ENCODE measurements around the gene TJP1. TPM values are rescaled to one million over a fixed set of nuclear protein-coding genes. Genes with fewer than 3 reads are reported as not detected.

The TJP1 gene
- total and polyA plus RNA-seq, 2 of the 8 experiments (the other 6 are each of a cell fraction or from before 2014, with no cell fraction given) = 46.3 to 138 TPM

- no peak overlapping the region for H2AK5ac ChIP-seq (ENCODE audit: low read depth, low read length)
- no peaks in the 10 kb centered on the region for H3K9me3 ChIP-seq (ENCODE audit: insufficient read depth in 2 of 2, low read depth in 1 of 2, low read length in 1 of 2)
- no peak overlapping the region for H3K9ac ChIP-seq (replicated peaks in 1 of 4; ENCODE audit: extremely low read depth in 1 of 4, low read depth in 3 of 4, low read length in 3 of 4)
- no peak overlapping the region for H3K4ac ChIP-seq (replicated peaks; ENCODE audit: insufficient read length, low read depth, low read length)
- H4K91ac ChIP-seq (replicated peaks; ENCODE audit: insufficient read length, low read length) = no peak overlapping the region
- H3K4me1 ChIP-seq (replicated peaks in 1 of 4; ENCODE audit: control insufficient read depth in 3 of 4, insufficient read depth in 4 of 4, low read length in 3 of 4) = peaks cover 0 to 3% (median 0%) of the 10 kb centered on the region in 4 experiments; a peak in 1 of 7 replicates
- DNase-seq (ENCODE audit: low read depth in 1 of 2, low spot score in 2 of 2) (no peak), FAIRE-seq (no peak)
- POLR2A ChIA-PET (ENCODE audit: partially characterized antibody) = no interaction called here
- no peak overlapping the region for H3K27ac ChIP-seq (ENCODE audit: low read depth, low read length)
- no peak overlapping the region for H2BK15ac ChIP-seq (ENCODE audit: low read length)
- H3K27me3 ChIP-seq (replicated peaks in 1 of 4; ENCODE audit: control insufficient read depth in 3 of 4, extremely low read depth in 1 of 4, insufficient read depth in 3 of 4, low read length in 3 of 4) = no peaks in the 10 kb centered on the region
- no peak overlapping the region for H2BK12ac ChIP-seq (ENCODE audit: low read depth, low read length)
- H3K18ac ChIP-seq (ENCODE audit: extremely low read depth, low read length) = no peak overlapping the region
- no peak overlapping the region for H3K56ac ChIP-seq (replicated peaks; ENCODE audit: insufficient read length, low read depth, low read length)
- no peak overlapping the region for H3K4me2 ChIP-seq (ENCODE audit: insufficient read depth in 1 of 2, low read depth in 2 of 2, low read length in 2 of 2)
- H4K5ac ChIP-seq (ENCODE audit: insufficient read length, low read depth, low read length) = no peak overlapping the region
- 76% methylated on average over 5 of the region's 5 CpGs; no CpG with 5 or more reads in 1 of the 2 experiments for WGBS, 2 experiments (ENCODE audit: extremely low coverage in 1 of 2, insufficient coverage in 1 of 2, insufficient read length in 1 of 2, insufficient replicate concordance in 2 of 2, low coverage in 1 of 2, low lambda C conversion rate in 2 of 2, missing lambda C conversion rate in 1 of 2)
- no peaks in the 10 kb centered on the region for H3K79me1 ChIP-seq (ENCODE audit: low read depth, low read length)
- no peak overlapping the region for H3K14ac ChIP-seq (ENCODE audit: insufficient read length)
- H2BK120ac ChIP-seq (replicated peaks; ENCODE audit: low read depth, low read length) = no peak overlapping the region
- no peaks in the 10 kb centered on the region for H3K23me2 ChIP-seq (ENCODE audit: low read depth, low read length)
- H3K36me3 ChIP-seq (ENCODE audit: control insufficient read depth in 2 of 4, insufficient read depth in 4 of 4, low read length in 3 of 4) = no peaks in the 10 kb centered on the region
- no peak for TF ChIP-seq SP4 (IDR thresholded peaks at IDR 0.05; ENCODE audit: low read length)
- no peak for TF ChIP-seq ATF3 (IDR thresholded peaks at IDR 0.05; ENCODE audit: insufficient read depth, low read depth, low read length)
- no peak for TF ChIP-seq TEAD4 (IDR thresholded peaks at IDR 0.05; ENCODE audit: low read depth, low read length)
- TF ChIP-seq CHD1 (IDR thresholded peaks at IDR 0.05; ENCODE audit: low read depth, low read length) = no peak
- no peak for TF ChIP-seq NRF1 (IDR thresholded peaks at IDR 0.05; ENCODE audit: low read depth, low read length)
- no peak for TF ChIP-seq MAX (IDR thresholded peaks at IDR 0.05)
- TF ChIP-seq KDM1A (IDR thresholded peaks at IDR 0.05; ENCODE audit: borderline replicate concordance, low read length) = no peak
- TF ChIP-seq RAD21 (IDR thresholded peaks at IDR 0.05 in 1 of 2, conservative IDR thresholded peaks at IDR 0.05 in 1 of 2; ENCODE audit: low read depth in 2 of 2, low read length in 2 of 2) = no peak
- TF ChIP-seq TAF1 (IDR thresholded peaks at IDR 0.05; ENCODE audit: low read depth, low read length) = no peak
- no peak overlapping the region for H3K23ac ChIP-seq (ENCODE audit: insufficient read length)
- no peak overlapping the region for H3K4me3 ChIP-seq (ENCODE audit: extremely low read depth in 1 of 4, insufficient read depth in 2 of 4, low read depth in 3 of 4, low read length in 4 of 4)
- no peak overlapping the region for H4K8ac ChIP-seq (ENCODE audit: extremely low read depth, insufficient read depth, low read length)
- no peak overlapping the region for H2AFZ ChIP-seq (ENCODE audit: low read length)
- no peaks in the 10 kb centered on the region for H4K20me1 ChIP-seq (replicated peaks in 1 of 2; ENCODE audit: control insufficient read depth in 1 of 2, insufficient read depth in 2 of 2, low read length in 2 of 2)
- CTCF ChIA-PET (ENCODE audit: partially characterized antibody) = no interaction called here
- no peak overlapping the region for H2BK5ac ChIP-seq (ENCODE audit: low read depth, low read length)
- H2BK20ac ChIP-seq (ENCODE audit: low read length) = no peak overlapping the region
- H3K79me2 ChIP-seq (ENCODE audit: control insufficient read depth in 1 of 2, insufficient read depth in 2 of 2, low read length in 2 of 2) = no peaks in the 10 kb centered on the region
These were observed 35.0 kb upstream of the TJP1 start for GRCh38 chr15:29857221-29857789.
